Measurements from ENCODE around the gene SP1. TPM values are rescaled to one million over a fixed set of nuclear protein-coding genes. Genes with fewer than 3 reads are reported as not detected.
A peak's percentile ranks its signal among the peaks of the same experiment; 100 is the strongest.
"Not testable (repeated sequence)": the region's sequence is repeated elsewhere in the genome, so short reads cannot be mapped to it uniquely, and the experiment has no call there.

The SP1 gene
- total RNA-seq, 2 experiments from 2014 or later: 67.2 to 70.3 TPM

DNA sequence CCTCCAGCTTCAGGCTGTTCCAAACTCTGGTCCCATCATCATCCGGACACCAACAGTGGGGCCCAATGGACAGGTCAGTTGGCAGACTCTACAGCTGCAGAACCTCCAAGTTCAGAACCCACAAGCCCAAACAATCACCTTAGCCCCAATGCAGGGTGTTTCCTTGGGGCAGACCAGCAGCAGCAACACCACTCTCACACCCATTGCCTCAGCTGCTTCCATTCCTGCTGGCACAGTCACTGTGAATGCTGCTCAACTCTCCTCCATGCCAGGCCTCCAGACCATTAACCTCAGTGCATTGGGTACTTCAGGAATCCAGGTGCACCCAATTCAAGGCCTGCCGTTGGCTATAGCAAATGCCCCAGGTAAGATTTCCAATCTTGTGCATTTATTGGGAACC, 3.3 kb downstream of the SP1 start:
- TF ChIP-seq, protein P1, sequence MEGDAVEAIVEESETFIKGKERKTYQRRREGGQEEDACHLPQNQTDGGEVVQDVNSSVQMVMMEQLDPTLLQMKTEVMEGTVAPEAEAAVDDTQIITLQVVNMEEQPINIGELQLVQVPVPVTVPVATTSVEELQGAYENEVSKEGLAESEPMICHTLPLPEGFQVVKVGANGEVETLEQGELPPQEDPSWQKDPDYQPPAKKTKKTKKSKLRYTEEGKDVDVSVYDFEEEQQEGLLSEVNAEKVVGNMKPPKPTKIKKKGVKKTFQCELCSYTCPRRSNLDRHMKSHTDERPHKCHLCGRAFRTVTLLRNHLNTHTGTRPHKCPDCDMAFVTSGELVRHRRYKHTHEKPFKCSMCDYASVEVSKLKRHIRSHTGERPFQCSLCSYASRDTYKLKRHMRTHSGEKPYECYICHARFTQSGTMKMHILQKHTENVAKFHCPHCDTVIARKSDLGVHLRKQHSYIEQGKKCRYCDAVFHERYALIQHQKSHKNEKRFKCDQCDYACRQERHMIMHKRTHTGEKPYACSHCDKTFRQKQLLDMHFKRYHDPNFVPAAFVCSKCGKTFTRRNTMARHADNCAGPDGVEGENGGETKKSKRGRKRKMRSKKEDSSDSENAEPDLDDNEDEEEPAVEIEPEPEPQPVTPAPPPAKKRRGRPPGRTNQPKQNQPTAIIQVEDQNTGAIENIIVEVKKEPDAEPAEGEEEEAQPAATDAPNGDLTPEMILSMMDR (IDR thresholded peaks at IDR 0.05): no peak
- DNase-seq (no peak), ATAC-seq (no peak)
- H3K27me3 Mint-ChIP-seq: no peaks in the 10 kb centered on the region
- ChIA-PET POLR2A (interaction anchor here (0.9 to 2.0 kb wide), 7 partner anchors 8 to 58 kb away, joined by 3 to 9 read pairs (median 3); no protein-coding TSS in a partner anchor), CTCF (interaction anchor here (0.9 to 4.4 kb wide), 6 partner anchors 21 to 62 kb away, joined by 3 to 51 read pairs (median 14); partner anchors contain the start of gene AAAS)
- H3K27ac Mint-ChIP-seq: peak overlapping the region; percentile 75
- H3K4me1 Mint-ChIP-seq (ENCODE audit: low read depth): peaks cover 58% of the 10 kb centered on the region
- intact Hi-C loops (cut with micrococcal nuclease): loop anchor here (5.0 kb wide), 1 partner anchor 39 kb away; the partner anchor contains the start of gene AMHR2
- peaks cover 54% of the 10 kb centered on the region for H3K36me3 Mint-ChIP-seq (ENCODE audit: low read depth)
- H3K9me3 Mint-ChIP-seq: no peaks in the 10 kb centered on the region
- peak overlapping the region; percentile 86 for H3K4me3 Mint-ChIP-seq

- intact Hi-C loops (cut with micrococcal nuclease); H3K27me3 Mint-ChIP-seq; DNase-seq; H3K9me3 Mint-ChIP-seq; ATAC-seq: not testable (repeated sequence)
- ChIA-PET CTCF (interaction anchor here (1.5 to 3.3 kb wide), 3 partner anchors 30 to 65 kb away, joined by 4 to 21 read pairs (median 9); partner anchors contain the start of gene AAAS), POLR2A (interaction anchor here (0.7 to 1.2 kb wide), 2 partner anchors 10 to 65 kb away, joined by 3 to 5 read pairs; no protein-coding TSS in a partner anchor)
- Mint-ChIP-seq H3K36me3 (ENCODE audit: low read depth) (peaks cover 65% of the 10 kb centered on the region), H3K4me3 (peak overlapping the region; percentile 52), H3K4me1 (ENCODE audit: low read depth) (peaks cover 73% of the 10 kb centered on the region), H3K27ac (peak overlapping the region; percentile 77)
These were observed 6.4 kb downstream of the SP1 start for GRCh38 chr12:53386381-53386780.

DNA sequence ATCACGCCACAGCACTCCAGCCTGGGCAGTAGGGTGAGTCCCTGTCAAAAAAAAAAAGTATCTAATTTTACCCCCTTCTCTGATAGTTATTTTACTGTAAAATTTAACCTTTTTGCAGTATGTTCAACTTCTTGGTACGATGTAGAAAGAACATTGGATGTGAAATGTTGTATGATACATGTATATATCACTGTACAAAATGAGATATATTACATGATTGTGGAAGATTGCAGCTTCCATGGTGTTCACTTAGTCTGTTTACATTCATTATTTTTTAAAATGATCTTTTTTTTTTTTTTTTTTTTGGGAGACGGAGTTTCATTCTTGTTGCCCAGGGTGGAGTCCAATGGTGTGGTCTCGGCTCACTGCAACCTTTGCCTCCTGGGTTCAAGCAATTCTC, 9.0 kb downstream of the SP1 start:
- ATAC-seq (no peak), DNase-seq (no peak)
- intact Hi-C loops (cut with micrococcal nuclease): no loop called here
- Mint-ChIP-seq H3K4me3 (no peak overlapping the region), H3K27ac (peak overlapping the region; percentile 43), H3K36me3 (ENCODE audit: low read depth) (peaks cover 45% of the 10 kb centered on the region), H3K9me3 (no peaks in the 10 kb centered on the region), H3K27me3 (no peaks in the 10 kb centered on the region), H3K4me1 (ENCODE audit: low read depth) (peaks cover 54% of the 10 kb centered on the region)
- TF ChIP-seq, protein P1 (IDR thresholded peaks at IDR 0.05): no peak
- POLR2A ChIA-PET: interaction anchor here (1.1 to 1.5 kb wide), 2 partner anchors 10 to 28 kb away, joined by 3 to 5 read pairs; no protein-coding TSS in a partner anchor
- CTCF ChIA-PET: interaction anchor here (0.6 to 1.2 kb wide), 2 partner anchors 32 to 41 kb away, joined by 3 to 7 read pairs; no protein-coding TSS in a partner anchor

DNA sequence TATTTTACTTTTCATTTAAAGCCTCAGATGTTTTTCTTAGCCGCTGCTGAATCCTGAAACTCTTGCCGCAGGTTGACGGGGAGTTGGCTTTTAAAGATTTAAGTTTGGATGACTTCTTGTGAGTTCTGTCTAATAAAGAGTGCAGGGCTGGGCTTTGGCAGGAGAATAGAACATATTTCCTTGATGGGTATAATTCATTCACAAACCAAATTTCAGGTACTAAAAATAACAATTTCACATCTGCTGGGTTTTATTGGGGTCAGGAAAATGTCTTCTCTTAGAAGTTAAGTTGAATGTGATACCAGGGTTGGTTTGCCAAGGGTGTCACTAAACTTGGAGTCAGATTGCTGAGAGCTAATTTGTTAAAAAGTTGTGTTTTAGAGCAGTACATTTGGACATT, 9.7 kb downstream of the SP1 start:
- peaks cover 49% of the 10 kb centered on the region for H3K4me1 Mint-ChIP-seq (ENCODE audit: low read depth)
- intact Hi-C loops (cut with micrococcal nuclease): no loop called here
- H3K36me3 Mint-ChIP-seq (ENCODE audit: low read depth): peaks cover 39% of the 10 kb centered on the region
- no peaks in the 10 kb centered on the region for H3K27me3 Mint-ChIP-seq
- TF ChIP-seq, protein P1 (IDR thresholded peaks at IDR 0.05): no peak
- CTCF ChIA-PET: interaction anchor here (1.0 kb wide), 1 partner anchor 37 kb away, joined by 3 read pairs; no protein-coding TSS in a partner anchor
- DNase-seq: no peak
- no peaks in the 10 kb centered on the region for H3K9me3 Mint-ChIP-seq
- POLR2A ChIA-PET: interaction anchor here (1.5 kb wide), 1 partner anchor 11 kb away, joined by 5 read pairs; no protein-coding TSS in a partner anchor
- ATAC-seq: no peak
- H3K27ac Mint-ChIP-seq: peak overlapping the region; percentile 22
- H3K4me3 Mint-ChIP-seq: peak overlapping the region; percentile 7

DNA sequence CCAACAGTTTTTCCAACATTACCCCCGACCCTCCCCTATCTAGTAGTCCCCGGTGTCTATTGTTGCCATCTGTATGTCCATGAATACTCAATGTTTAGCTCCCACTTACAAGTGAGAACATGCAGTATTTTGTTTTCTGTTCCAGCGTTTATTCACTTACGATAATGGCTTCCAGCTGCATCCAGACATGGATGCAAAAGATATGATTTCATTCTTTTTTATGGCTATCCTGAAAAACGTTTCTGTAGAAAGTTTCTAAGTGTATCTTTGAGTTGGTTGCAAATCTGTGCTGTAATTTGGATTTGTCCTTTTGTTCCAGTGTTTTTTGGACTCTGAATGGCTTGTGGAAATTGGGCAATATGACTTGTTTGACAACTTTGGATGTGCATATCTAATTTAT, 11.7 kb downstream of the SP1 start:
- peaks cover 32% of the 10 kb centered on the region for H3K36me3 Mint-ChIP-seq (ENCODE audit: low read depth)
- H3K9me3 Mint-ChIP-seq: no peaks in the 10 kb centered on the region
- POLR2A ChIA-PET: interaction anchor here (1.3 kb wide), 1 partner anchor 9 kb away, joined by 3 read pairs; no protein-coding TSS in a partner anchor
- ATAC-seq (no peak), DNase-seq (no peak)
- CTCF ChIA-PET: no interaction called here
- H3K4me3 Mint-ChIP-seq: no peak overlapping the region
- H3K4me1 Mint-ChIP-seq (ENCODE audit: low read depth): peaks cover 42% of the 10 kb centered on the region
- intact Hi-C loops (cut with micrococcal nuclease): no loop called here
- no peaks in the 10 kb centered on the region for H3K27me3 Mint-ChIP-seq
- peak overlapping the region; percentile 39 for H3K27ac Mint-ChIP-seq
- TF ChIP-seq, protein P1 (IDR thresholded peaks at IDR 0.05): no peak

Measured in activated CD8-positive, alpha-beta T cell treated with anti-CD3 and anti-CD28 coated beads for 36 hours (primary cell).